Gastroesophageal sphincter (tissue), 3 donors: ENCODE data around the gene TTC6.

Experiments
- POLR2A ChIP-seq, 2 donors: fragments of 450-650 bp; IDR thresholded peaks; one replicate each; pipeline ENCODE4 v1.6.1; 2017; ENCODE audit warnings: antibody characterized with exemption in 2 of 2, mild to moderate bottlenecking in 2 of 2, moderate library complexity in 1 of 2
- TF ChIP-seq, protein P1 (sequence below), 4 experiments: fragments of 200-600 bp in 2 of 4; fragments of 450-650 bp in 2 of 4; sonication (generic) in 1 of 4; IDR thresholded peaks; one replicate each; pipeline ENCODE4 v1.5.1; 2017 to 2019; ENCODE audit warnings: antibody characterized with exemption in 4 of 4, mild to moderate bottlenecking in 2 of 4, moderate library complexity in 2 of 4

GRCh38 chr14:37622231-37622923 lies 26.9 kb downstream of the TTC6 start:
- TF ChIP-seq, protein P1, sequence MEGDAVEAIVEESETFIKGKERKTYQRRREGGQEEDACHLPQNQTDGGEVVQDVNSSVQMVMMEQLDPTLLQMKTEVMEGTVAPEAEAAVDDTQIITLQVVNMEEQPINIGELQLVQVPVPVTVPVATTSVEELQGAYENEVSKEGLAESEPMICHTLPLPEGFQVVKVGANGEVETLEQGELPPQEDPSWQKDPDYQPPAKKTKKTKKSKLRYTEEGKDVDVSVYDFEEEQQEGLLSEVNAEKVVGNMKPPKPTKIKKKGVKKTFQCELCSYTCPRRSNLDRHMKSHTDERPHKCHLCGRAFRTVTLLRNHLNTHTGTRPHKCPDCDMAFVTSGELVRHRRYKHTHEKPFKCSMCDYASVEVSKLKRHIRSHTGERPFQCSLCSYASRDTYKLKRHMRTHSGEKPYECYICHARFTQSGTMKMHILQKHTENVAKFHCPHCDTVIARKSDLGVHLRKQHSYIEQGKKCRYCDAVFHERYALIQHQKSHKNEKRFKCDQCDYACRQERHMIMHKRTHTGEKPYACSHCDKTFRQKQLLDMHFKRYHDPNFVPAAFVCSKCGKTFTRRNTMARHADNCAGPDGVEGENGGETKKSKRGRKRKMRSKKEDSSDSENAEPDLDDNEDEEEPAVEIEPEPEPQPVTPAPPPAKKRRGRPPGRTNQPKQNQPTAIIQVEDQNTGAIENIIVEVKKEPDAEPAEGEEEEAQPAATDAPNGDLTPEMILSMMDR (IDR thresholded peaks at IDR 0.05), result no peak
- TF ChIP-seq POLR2A (IDR thresholded peaks at IDR 0.05), result no peak
